ENCODE results near the gene SAMD9L.

GRCh38 chr7:93140582-93141191 is 7.5 kb downstream of the SAMD9L start:
- TF ChIP-seq CTCF (conservative IDR thresholded peaks at IDR 0.05 in 1 of 2, IDR thresholded peaks at IDR 0.05 in 1 of 2; ENCODE audit: low read depth in 1 of 2, low read length in 2 of 2) (no peak), EZH2 (IDR thresholded peaks at IDR 0.05; ENCODE audit: low read length, missing control alignments) (no peak)
